ENCODE data around the gene SLC22A4.

The SLC22A4 gene

GRCh38 chr5:132263548-132264261 lies 30.5 kb upstream of the SLC22A4 start:
- H3K4me3 ChIP-seq (ENCODE audit: low read length in 2 of 2) = no peak overlapping the region
- no peaks in the 10 kb centered on the region for H3K36me3 ChIP-seq (ENCODE audit: control insufficient read depth in 2 of 2, insufficient read depth in 2 of 2, low read length in 2 of 2)
- no peak overlapping the region for H3K9ac ChIP-seq (ENCODE audit: low read depth in 1 of 2, low read length in 2 of 2)
- peak overlapping the region; percentile 42 to 86 for H3K27ac ChIP-seq (ENCODE audit: low read depth in 2 of 2, low read length in 2 of 2)
- H3K4me1 ChIP-seq (ENCODE audit: control insufficient read depth in 2 of 2, insufficient read depth in 2 of 2, low read length in 2 of 2) = peaks cover 17 to 36% of the 10 kb centered on the region in 2 donors
- H3K27me3 ChIP-seq (ENCODE audit: control insufficient read depth in 2 of 2, insufficient read depth in 2 of 2, low read length in 2 of 2) = no peaks in the 10 kb centered on the region
- H3K9me3 ChIP-seq (ENCODE audit: control insufficient read depth in 2 of 2, low read length in 2 of 2) = no peaks in the 10 kb centered on the region

- Histone ChIP-seq H3K9me3 (ENCODE audit: control insufficient read depth in 2 of 2, low read length in 2 of 2) (no peaks in the 10 kb centered on the region), H3K4me1 (ENCODE audit: control insufficient read depth in 2 of 2, insufficient read depth in 2 of 2, low read length in 2 of 2) (peaks cover 16 to 36% of the 10 kb centered on the region in 2 donors), H3K27ac (ENCODE audit: low read depth in 2 of 2, low read length in 2 of 2) (peak overlapping the region; percentile 78 to 86), H3K27me3 (ENCODE audit: control insufficient read depth in 2 of 2, insufficient read depth in 2 of 2, low read length in 2 of 2) (no peaks in the 10 kb centered on the region), H3K36me3 (ENCODE audit: control insufficient read depth in 2 of 2, insufficient read depth in 2 of 2, low read length in 2 of 2) (no peaks in the 10 kb centered on the region), H3K9ac (ENCODE audit: low read depth in 1 of 2, low read length in 2 of 2) (peak overlapping the region; percentile 24 to 42), H3K4me3 (ENCODE audit: low read length in 2 of 2) (peak overlapping the region in 1 of 2 donors; percentile 31)
Measured at GRCh38 chr5:132264546-132265335, 29.5 kb upstream of the SLC22A4 start.

- Histone ChIP-seq H3K4me3 (ENCODE audit: low read length in 2 of 2) (peak overlapping the region in 1 of 2 donors; percentile 31), H3K9me3 (ENCODE audit: control insufficient read depth in 2 of 2, low read length in 2 of 2) (no peaks in the 10 kb centered on the region), H3K4me1 (ENCODE audit: control insufficient read depth in 2 of 2, insufficient read depth in 2 of 2, low read length in 2 of 2) (peaks cover 13 to 30% of the 10 kb centered on the region in 2 donors), H3K9ac (ENCODE audit: low read depth in 1 of 2, low read length in 2 of 2) (peak overlapping the region in 1 of 2 donors; percentile 42), H3K36me3 (ENCODE audit: control insufficient read depth in 2 of 2, insufficient read depth in 2 of 2, low read length in 2 of 2) (no peaks in the 10 kb centered on the region), H3K27me3 (ENCODE audit: control insufficient read depth in 2 of 2, insufficient read depth in 2 of 2, low read length in 2 of 2) (no peaks in the 10 kb centered on the region), H3K27ac (ENCODE audit: low read depth in 2 of 2, low read length in 2 of 2) (peak overlapping the region; percentile 78 to 86)
Measured at GRCh38 chr5:132265336-132266030, 28.7 kb upstream of the SLC22A4 start.

DNA sequence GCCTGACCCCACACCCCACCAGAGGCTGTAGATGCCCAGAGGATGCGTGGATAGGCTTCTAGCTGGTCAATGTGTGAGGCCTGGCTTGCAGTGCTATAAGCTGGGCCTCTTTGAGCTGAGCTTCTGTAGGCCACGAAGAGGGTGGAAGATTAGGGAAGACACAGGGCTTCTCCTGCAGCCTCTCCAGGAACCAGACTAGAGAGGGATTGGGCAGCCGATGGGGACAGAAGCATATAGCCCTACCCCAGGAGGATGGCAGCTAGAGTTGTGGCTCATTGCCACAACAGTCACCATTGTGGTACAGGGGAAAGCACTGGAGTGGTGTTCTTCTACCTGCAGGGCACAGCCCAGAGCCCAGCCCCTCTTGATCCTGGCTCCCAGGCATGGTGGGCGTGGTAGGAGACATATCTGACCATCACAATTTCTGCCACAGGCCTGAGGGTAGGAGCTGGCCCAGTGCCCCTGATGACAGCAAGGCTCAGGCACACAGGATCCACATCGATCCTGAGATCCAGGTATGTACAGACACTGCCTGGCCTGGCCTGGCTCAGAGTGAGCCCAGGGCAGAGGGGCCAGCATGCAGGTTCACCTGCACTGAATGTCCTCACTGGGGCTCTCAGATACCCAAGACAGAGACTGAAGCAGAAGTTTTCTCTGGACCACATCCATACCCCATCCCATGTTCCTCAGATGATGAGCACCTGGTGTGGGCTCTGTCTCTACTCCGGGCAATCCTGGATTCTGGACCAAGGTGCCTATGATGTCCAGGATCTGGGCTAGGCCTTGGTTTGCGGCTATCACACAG lies 28.0 kb upstream of the SLC22A4 start:
- H3K4me3 ChIP-seq (ENCODE audit: low read length in 2 of 2) = no peak overlapping the region
- H3K36me3 ChIP-seq (ENCODE audit: control insufficient read depth in 2 of 2, insufficient read depth in 2 of 2, low read length in 2 of 2) = no peaks in the 10 kb centered on the region
- H3K4me1 ChIP-seq (ENCODE audit: control insufficient read depth in 2 of 2, insufficient read depth in 2 of 2, low read length in 2 of 2) = peaks cover 13 to 30% of the 10 kb centered on the region in 2 donors
- H3K9me3 ChIP-seq (ENCODE audit: control insufficient read depth in 2 of 2, low read length in 2 of 2) = no peaks in the 10 kb centered on the region
- peak overlapping the region; percentile 42 to 54 for H3K9ac ChIP-seq (ENCODE audit: low read depth in 1 of 2, low read length in 2 of 2)
- no peaks in the 10 kb centered on the region for H3K27me3 ChIP-seq (ENCODE audit: control insufficient read depth in 2 of 2, insufficient read depth in 2 of 2, low read length in 2 of 2)
- peak overlapping the region; percentile 78 to 86 for H3K27ac ChIP-seq (ENCODE audit: low read depth in 2 of 2, low read length in 2 of 2)

DNA sequence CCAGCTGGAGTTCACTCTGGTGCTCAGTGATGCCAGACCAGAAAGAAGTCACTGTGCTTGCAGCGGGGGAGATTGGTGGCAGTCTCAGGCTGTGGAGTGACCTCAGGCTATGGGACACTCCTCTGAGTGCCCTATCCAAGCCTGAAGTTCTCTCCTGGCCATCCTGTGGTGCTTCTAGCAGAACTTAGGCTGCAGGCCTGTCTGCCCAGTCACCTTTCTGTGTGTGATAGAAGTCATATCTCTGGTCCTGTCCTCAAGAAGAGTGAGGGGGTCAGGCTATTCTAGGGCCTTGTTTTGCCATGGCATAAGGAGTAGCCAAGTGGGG lies 27.4 kb upstream of the SLC22A4 start:
- peaks cover 13 to 30% of the 10 kb centered on the region in 2 donors for H3K4me1 ChIP-seq (ENCODE audit: control insufficient read depth in 2 of 2, insufficient read depth in 2 of 2, low read length in 2 of 2)
- no peak overlapping the region for H3K4me3 ChIP-seq (ENCODE audit: low read length in 2 of 2)
- no peak overlapping the region for H3K9ac ChIP-seq (ENCODE audit: low read depth in 1 of 2, low read length in 2 of 2)
- H3K27me3 ChIP-seq (ENCODE audit: control insufficient read depth in 2 of 2, insufficient read depth in 2 of 2, low read length in 2 of 2) = no peaks in the 10 kb centered on the region
- no peaks in the 10 kb centered on the region for H3K36me3 ChIP-seq (ENCODE audit: control insufficient read depth in 2 of 2, insufficient read depth in 2 of 2, low read length in 2 of 2)
- no peak overlapping the region for H3K27ac ChIP-seq (ENCODE audit: low read depth in 2 of 2, low read length in 2 of 2)
- H3K9me3 ChIP-seq (ENCODE audit: control insufficient read depth in 2 of 2, low read length in 2 of 2) = no peaks in the 10 kb centered on the region

- H3K9me3 ChIP-seq (ENCODE audit: control insufficient read depth in 2 of 2, low read length in 2 of 2) = no peaks in the 10 kb centered on the region
- no peak overlapping the region for H3K9ac ChIP-seq (ENCODE audit: low read depth in 1 of 2, low read length in 2 of 2)
- peaks cover 13 to 30% of the 10 kb centered on the region in 2 donors for H3K4me1 ChIP-seq (ENCODE audit: control insufficient read depth in 2 of 2, insufficient read depth in 2 of 2, low read length in 2 of 2)
- no peaks in the 10 kb centered on the region for H3K27me3 ChIP-seq (ENCODE audit: control insufficient read depth in 2 of 2, insufficient read depth in 2 of 2, low read length in 2 of 2)
- H3K27ac ChIP-seq (ENCODE audit: low read depth in 2 of 2, low read length in 2 of 2) = no peak overlapping the region
- H3K36me3 ChIP-seq (ENCODE audit: control insufficient read depth in 2 of 2, insufficient read depth in 2 of 2, low read length in 2 of 2) = no peaks in the 10 kb centered on the region
- no peak overlapping the region for H3K4me3 ChIP-seq (ENCODE audit: low read length in 2 of 2)
Measured at GRCh38 chr5:132267166-132267739, 26.9 kb upstream of the SLC22A4 start.

DNA sequence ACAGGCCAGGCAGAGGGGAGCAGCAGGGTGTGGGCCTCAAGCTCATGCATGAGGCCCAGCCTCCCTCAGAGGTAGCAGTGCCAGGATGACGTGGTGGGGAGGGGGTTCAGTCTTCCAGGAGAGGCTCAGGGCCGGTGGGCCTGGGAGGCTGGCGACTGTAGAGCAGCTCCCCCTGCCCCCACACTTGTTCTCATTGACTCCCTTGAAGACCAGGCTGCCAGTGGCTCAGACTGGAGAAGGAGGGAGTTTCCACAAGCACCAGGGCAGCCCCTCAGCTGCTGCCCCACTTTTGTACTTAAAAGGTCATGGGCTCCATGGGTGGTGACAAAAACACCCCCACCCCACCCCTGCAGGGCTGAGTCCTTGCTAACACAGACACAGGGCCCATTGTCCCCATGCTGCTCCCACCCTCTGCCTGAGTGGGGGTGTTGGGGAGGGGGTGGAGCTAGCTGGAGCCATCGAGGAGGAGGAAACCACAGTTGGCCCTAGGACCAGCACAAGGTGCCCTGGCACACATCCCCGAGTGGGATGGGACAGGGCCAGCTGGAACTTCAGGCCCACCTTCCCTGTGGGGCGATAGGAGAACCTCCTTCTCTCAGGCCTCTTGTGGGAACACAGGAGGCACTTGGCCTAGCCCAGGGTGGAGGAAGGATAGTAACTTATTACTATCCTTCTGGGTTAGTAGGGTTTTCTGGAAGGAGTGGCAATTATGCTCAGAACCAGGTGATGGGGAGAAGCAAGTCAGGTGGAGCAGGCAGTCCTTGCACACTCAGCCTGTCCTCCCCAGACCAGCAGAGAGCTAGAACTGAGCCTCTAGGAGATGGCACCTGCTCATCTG lies 26.0 kb upstream of the SLC22A4 start:
- no peak overlapping the region for H3K4me3 ChIP-seq (ENCODE audit: low read length in 2 of 2)
- H3K9ac ChIP-seq (ENCODE audit: low read depth in 1 of 2, low read length in 2 of 2) = no peak overlapping the region
- no peak overlapping the region for H3K27ac ChIP-seq (ENCODE audit: low read depth in 2 of 2, low read length in 2 of 2)
- H3K4me1 ChIP-seq (ENCODE audit: control insufficient read depth in 2 of 2, insufficient read depth in 2 of 2, low read length in 2 of 2) = peaks cover 17 to 37% of the 10 kb centered on the region in 2 donors
- no peaks in the 10 kb centered on the region for H3K9me3 ChIP-seq (ENCODE audit: control insufficient read depth in 2 of 2, low read length in 2 of 2)
- no peaks in the 10 kb centered on the region for H3K36me3 ChIP-seq (ENCODE audit: control insufficient read depth in 2 of 2, insufficient read depth in 2 of 2, low read length in 2 of 2)
- no peaks in the 10 kb centered on the region for H3K27me3 ChIP-seq (ENCODE audit: control insufficient read depth in 2 of 2, insufficient read depth in 2 of 2, low read length in 2 of 2)

- no peaks in the 10 kb centered on the region for H3K27me3 ChIP-seq (ENCODE audit: control insufficient read depth in 2 of 2, insufficient read depth in 2 of 2, low read length in 2 of 2)
- peaks cover 21 to 39% of the 10 kb centered on the region in 2 donors for H3K4me1 ChIP-seq (ENCODE audit: control insufficient read depth in 2 of 2, insufficient read depth in 2 of 2, low read length in 2 of 2)
- H3K36me3 ChIP-seq (ENCODE audit: control insufficient read depth in 2 of 2, insufficient read depth in 2 of 2, low read length in 2 of 2) = no peaks in the 10 kb centered on the region
- no peak overlapping the region for H3K9ac ChIP-seq (ENCODE audit: low read depth in 1 of 2, low read length in 2 of 2)
- H3K9me3 ChIP-seq (ENCODE audit: control insufficient read depth in 2 of 2, low read length in 2 of 2) = no peaks in the 10 kb centered on the region
- H3K27ac ChIP-seq (ENCODE audit: low read depth in 2 of 2, low read length in 2 of 2) = no peak overlapping the region
- no peak overlapping the region for H3K4me3 ChIP-seq (ENCODE audit: low read length in 2 of 2)
Measured at GRCh38 chr5:132268769-132269551, 25.2 kb upstream of the SLC22A4 start.
